ENCODE data around the gene PSMC6.

PSMC6 gene

DNA sequence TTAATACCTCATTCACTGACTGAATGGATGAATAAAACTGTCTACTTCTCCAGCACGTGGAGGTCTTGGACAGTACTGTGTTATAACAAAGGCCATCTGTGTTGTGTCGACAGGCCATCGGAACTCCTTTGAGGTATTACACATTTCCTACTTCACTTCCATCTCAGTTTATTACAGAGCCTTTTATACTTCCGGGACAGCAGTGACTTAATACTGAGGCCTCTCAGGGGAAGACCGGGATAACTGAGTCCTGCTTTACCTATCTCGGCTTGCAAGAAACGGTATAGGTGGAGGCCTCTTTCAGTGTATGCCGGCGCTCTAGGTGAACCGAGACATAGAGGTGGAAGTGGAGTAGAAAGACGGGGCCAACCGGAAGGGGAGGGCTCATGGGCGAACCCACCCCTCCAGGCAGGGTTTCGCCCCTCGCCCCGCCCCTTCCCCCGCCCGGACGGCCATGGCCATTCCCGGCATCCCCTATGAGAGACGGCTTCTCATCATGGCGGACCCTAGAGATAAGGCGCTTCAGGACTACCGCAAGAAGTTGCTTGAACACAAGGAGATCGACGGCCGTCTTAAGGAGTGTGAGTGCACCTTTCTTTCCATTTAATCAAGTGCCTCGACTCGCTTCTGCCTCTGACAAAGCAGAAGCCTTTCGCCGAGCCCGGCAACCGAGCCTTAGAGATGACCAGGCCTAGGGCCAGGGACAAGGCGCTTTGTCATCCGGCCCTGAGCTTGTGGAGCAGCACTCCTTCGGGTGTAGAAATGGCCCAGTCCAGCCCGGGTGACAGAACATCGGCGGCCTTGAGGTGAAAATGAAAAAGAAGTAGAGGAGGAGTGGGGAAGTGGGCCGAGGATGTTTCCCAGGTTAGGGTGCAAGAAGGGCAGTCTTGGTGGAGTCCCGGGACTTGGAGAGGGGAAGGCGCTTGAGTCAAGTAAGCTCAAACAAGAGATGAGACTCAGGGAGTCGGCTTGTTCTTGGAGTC is at the start of gene PSMC6:
TSS of gene PSMC6 (plus strand) at position 477 of the 983 bp plus-strand sequence. CDS start at position 497, 20 bp downstream.
- in situ Hi-C loops (cut with HindIII; ENCODE audit: low sequenced_read_pairs): no loop called here

DNA sequence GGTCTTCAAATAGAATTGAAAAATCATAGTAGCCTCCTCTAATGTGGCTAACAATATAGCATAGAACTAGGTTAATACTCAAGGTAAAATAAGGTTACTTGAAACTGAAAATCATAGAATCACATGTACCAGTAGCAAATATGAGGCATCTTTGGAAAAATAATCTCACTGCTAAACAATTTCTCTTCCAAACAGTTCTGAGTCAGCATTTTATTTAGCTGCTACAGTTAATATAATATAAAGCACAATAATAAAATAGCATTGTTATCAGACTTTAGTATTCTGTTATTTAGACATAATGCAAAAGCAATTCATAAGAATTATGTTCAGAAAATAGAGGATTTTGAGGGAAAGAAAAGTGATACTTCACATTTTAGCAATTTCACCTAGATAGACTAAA is 46.7 kb upstream of the PSMC6 start:
- in situ Hi-C loops (cut with HindIII; ENCODE audit: low sequenced_read_pairs): no loop called here

DNA sequence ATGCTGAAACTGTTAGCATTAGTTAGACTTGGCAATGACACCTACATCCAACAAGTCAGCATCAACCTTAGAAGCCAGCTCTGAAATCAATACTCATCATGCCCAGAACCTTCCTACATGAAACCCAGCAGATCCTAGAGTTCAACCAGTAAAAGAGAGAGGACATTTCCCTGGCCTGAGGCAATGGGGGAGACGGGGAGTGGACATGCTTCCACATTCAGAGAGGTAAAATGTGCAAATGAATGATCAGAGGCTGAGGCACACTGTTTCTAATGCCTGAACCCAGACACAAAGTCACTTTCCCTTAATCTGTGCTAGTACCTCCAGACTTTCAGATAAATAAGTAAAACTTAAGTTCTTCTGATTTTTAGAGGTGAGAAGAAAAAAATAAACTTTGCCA is 46.2 kb upstream of the PSMC6 start:
- in situ Hi-C loops (cut with HindIII; ENCODE audit: low sequenced_read_pairs): no loop called here

DNA sequence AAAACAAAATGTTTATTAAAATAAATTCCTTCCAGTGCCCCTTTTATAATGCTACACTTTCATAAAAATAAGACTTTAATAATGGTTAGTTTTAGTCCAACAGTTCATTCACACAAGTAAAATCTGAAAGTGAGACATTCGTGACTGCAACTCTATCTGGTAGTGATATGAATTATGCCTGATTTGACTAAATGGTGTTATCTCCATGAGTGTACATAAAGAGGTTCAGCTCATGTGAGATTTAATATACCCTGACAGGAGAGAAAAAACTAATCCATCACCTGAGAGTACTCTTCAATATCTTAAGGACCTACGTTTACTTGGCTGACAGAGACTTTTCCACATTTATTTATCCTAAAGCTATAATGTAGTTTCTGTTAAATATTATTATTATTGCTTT is 45.7 kb upstream of the PSMC6 start:
- in situ Hi-C loops (cut with HindIII; ENCODE audit: low sequenced_read_pairs): no loop called here

- in situ Hi-C loops (cut with HindIII; ENCODE audit: low sequenced_read_pairs): no loop called here
These were observed 43.1 kb upstream of the PSMC6 start for GRCh38 chr14:52663850-52664249.

- in situ Hi-C loops (cut with HindIII; ENCODE audit: low sequenced_read_pairs): no loop called here
These were observed 28.4 kb upstream of the PSMC6 start for GRCh38 chr14:52678591-52678990.

DNA sequence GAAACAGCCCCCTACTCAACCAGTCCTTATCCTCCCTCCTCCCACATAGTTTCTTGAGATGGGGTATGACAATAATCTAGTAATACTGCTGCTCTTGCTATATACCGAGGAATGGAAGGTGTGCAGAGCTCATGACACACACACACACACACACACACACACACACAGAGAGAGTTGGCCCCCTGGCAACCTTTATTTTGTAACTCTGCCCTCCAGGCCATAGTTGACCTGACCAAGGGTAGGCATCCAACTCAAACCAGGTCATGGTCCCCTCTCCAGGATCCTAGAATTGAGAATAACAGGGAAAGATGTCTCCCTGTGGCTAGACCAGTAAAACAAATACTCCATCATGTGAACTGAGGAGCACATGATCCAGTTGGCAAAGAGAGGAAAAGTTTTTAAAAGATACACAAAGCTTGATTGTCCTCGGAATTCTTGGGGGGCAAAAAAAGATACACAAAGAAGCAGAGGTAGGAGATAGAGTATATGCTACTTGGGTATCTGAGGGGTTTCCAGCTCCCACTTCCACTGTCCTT is 22.9 kb upstream of the PSMC6 start:
- in situ Hi-C loops (cut with HindIII; ENCODE audit: low sequenced_read_pairs): no loop called here

DNA sequence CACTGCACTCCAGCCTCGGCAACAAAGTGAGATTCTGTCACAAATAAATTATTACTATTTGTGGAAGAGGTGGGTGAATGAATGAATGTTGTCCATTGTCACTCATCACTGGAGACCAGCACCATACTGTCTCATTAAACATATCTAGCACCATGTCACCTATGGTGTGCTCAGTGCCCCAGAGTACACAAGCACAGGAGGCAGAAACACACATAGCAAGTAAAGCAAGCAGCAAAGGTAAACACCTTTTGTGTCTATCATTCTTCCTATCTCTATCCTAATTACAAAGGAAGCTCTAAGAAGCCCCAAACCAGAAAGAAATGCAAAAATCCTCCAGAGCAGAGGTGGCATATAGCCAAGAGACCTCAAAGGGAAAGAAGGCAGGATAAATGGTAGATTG is 20.8 kb upstream of the PSMC6 start:
- in situ Hi-C loops (cut with HindIII; ENCODE audit: low sequenced_read_pairs): no loop called here

DNA sequence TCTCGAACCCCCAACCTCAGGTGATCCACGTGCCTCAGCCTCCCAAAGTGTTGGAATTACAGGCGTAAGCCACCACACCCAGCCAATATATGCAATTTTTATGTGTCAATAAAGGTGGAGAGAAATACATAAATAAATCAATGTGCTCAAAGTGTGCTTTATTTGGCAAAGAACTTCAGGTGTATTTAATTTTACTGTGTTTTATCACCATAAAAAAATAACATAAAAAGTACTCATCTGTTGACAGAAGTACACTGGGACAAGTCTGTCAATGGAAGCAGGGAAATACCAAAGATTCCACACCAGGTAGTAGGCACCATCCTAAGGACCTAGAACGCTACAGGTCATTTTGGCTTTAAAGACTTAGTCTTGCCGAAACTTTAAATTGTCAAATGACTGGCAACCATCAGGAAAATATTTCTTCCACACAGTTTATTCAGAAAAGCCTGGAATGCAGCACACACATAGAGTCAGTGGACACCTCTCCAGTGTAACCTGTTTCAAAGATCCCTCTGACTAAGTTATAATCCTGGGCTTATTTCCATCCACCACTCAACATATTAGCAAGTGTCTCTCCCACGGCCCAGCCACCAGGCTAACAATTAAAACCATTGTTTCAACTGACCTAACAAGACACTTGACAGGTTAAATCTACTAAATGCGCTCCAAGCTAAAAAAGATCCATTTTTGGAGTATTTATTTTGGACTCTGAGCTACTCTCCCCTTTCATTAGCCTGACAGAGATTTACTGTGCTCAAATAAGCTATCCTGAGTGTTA is 15.8 kb upstream of the PSMC6 start:
- in situ Hi-C loops (cut with HindIII; ENCODE audit: low sequenced_read_pairs): no loop called here

DNA sequence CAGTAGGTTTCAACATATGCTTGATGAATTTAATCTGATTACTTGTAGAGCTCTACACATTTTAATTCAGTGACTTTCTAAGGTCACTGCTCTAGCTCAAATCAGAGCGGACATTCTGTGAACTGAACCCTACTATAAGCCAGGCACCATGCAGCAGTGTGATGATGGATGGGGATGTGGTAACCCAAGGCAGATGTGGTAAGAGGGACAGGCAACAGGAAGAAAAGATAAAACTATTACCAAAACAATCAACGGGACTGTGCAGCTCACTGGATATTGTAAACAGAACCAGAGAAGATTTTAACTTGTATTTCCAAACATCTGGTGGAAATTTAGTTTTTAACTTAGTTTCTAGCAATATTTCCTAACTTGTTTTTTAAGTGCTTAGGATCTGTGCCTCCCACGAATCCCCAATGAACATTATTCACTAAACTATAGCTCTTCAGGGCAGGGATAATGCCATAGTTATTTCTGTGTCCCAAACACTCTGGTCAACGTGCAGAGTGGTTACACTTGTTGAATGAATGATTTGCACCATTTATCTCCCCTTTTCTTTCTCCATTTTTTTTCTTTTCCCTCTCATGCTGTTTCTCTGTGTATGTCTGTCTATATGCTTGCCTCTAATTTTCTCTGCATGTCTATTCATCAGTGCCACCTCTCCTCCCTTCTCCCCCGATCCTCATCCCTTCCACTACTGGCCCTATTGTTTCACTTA is 14.6 kb upstream of the PSMC6 start:
- in situ Hi-C loops (cut with HindIII; ENCODE audit: low sequenced_read_pairs): no loop called here

DNA sequence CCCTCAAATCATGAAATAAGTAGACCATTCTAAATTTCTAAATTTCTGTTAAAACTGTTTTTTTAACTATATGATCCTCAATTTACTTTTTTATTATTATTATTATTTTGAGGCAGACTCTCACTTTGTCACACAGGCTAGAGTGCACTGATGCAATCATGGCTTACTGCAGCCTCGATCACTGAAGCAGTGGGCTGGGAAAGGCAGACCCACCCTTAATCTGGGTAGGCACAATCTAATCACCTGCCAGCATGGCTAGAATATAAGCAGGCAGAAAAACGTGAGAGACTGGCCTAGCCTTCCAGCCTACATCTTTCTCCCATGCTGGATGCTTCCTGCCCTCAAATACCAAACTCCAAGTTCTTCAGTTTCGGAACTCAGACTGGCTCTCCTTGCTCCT is 14.0 kb upstream of the PSMC6 start:
- in situ Hi-C loops (cut with HindIII; ENCODE audit: low sequenced_read_pairs): no loop called here

GRCh38 chr14:52693532-52693931 is 13.5 kb upstream of the PSMC6 start:
- in situ Hi-C loops (cut with HindIII; ENCODE audit: low sequenced_read_pairs): no loop called here

- in situ Hi-C loops (cut with HindIII; ENCODE audit: low sequenced_read_pairs): no loop called here
These were observed 12.1 kb upstream of the PSMC6 start for GRCh38 chr14:52694761-52695480.

- in situ Hi-C loops (cut with HindIII; ENCODE audit: low sequenced_read_pairs): no loop called here
These were observed 11.4 kb upstream of the PSMC6 start, which contains the start of gene ERO1A for GRCh38 chr14:52695481-52696091. ERO1A (minus strand) TSS chr14:52695558; CDS start chr14:52695481, 77 bp downstream.

- in situ Hi-C loops (cut with HindIII; ENCODE audit: low sequenced_read_pairs): no loop called here
These were observed 6.3 kb upstream of the PSMC6 start for GRCh38 chr14:52700701-52701172.

DNA sequence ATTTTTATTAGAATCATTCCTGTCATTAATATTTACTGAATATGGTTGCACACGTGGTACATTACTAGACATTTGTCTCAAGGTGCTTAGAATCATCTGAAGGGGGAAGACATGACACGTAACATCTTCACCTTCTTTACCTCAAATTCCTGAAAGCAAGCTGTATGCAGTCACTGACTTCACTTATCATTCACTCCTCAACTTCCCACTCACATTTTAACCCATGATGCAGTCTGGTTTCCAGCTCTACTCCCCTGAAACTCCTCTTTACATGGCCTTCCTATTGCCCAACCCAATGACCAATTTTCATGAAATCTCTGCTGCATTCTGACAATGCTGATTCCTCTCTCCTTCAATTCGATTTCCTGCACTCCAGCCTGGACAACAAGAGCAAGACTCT is 5.8 kb upstream of the PSMC6 start:
- in situ Hi-C loops (cut with HindIII; ENCODE audit: low sequenced_read_pairs): no loop called here

DNA sequence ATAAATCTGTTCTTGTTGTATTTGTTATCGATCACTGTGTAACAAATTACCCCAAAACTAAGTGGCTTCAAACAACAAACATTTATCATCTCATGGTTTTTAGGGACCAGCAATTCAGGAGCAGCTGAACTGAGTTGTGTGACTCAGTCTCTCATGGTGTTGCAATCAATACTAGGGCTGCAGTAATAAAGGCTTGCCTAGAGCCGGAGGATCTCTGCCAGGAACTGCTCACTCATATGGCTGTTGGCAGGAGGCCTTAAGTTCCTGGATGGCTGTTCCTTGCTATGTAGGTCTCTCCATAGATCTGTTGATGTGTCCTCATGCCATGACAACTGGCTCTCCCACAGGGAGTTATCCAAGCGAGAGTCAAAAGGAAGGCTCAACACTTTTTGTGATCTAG is 3.8 kb upstream of the PSMC6 start:
- in situ Hi-C loops (cut with HindIII; ENCODE audit: low sequenced_read_pairs): no loop called here

DNA sequence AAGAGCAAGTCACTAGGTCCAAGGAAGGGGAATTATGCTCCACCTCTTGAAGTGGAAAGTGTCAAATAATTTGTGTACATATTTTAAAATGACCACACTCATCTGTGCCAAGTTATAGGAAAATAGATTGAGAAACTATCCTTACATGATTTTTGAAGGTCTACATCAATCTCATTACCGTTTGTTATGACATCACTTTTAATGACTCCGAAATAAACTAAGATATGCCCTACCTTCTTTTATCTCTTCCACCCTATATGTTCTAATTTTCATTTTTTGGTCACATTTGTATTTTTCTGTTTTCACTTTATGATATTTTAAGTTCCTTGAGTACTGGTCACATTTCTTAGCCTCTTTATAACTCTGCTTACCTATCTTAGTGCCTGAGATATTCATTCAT is 3.3 kb upstream of the PSMC6 start:
- in situ Hi-C loops (cut with HindIII; ENCODE audit: low sequenced_read_pairs): no loop called here

DNA sequence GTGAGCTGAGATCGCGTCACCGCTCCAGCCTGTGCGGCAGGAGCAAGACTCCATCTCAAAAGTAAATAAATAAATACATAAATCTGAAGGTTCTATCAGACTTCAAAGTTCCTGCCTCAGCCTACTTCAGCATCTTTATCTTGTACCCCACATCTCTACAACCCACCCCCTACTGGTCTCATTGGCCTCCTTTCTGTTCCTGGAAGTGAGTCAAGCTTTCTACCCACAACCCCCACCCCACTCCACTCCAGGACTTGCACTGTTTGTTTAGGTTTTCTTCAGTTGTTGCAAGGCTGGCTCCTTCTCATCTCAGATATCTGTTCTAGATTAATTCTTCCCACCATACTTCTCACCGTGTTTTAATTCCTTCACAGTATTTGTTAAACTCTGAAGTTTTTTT is 714 bp upstream of the PSMC6 start:
- in situ Hi-C loops (cut with HindIII; ENCODE audit: low sequenced_read_pairs): no loop called here

- in situ Hi-C loops (cut with HindIII; ENCODE audit: low sequenced_read_pairs): loop anchor here (5.0 kb wide), 1 partner anchor 79 kb away; no protein-coding TSS in a partner anchor
These were observed 4.7 kb downstream of the PSMC6 start for GRCh38 chr14:52711666-52712065.
